Stimulated activated CD4-positive, alpha-beta T cell treated with anti-CD3 and anti-CD28 coated beads, Interleukin-12 subunit alpha, Interleukin-12 subunit beta, amount 100 ng/mL, for 24 hours (primary cell): ENCODE results near the gene NUMB.

Source experiments
- DNase-seq, 2 experiments: peaks; one replicate each; pipeline ENCODE4 v3.0.0-alpha.2; 2020; ENCODE audit warnings: low read depth in 2 of 2

Gene NUMB

GRCh38 chr14:73232984-73233383 lies 225.4 kb downstream of the NUMB start:
- no peak for DNase-seq

GRCh38 chr14:73231981-73232851 lies 226.1 kb downstream of the NUMB start:
- no peak for DNase-seq

GRCh38 chr14:73230051-73230450 lies 228.3 kb downstream of the NUMB start:
- no peak for DNase-seq

GRCh38 chr14:73227812-73228781 lies 230.2 kb downstream of the NUMB start:
- DNase-seq: no peak

- no peak for DNase-seq
These were observed 232.8 kb downstream of the NUMB start for GRCh38 chr14:73225496-73225895.
